Dermis microvascular lymphatic vessel endothelial cell (primary cell): ENCODE data around the gene HEATR3. TPM values are rescaled to one million over a fixed set of nuclear protein-coding genes. Genes with fewer than 3 reads are reported as not detected.
A peak's percentile ranks its signal among the peaks of the same experiment; 100 is the strongest.

ENCODE experiments used
- DNase-seq, 2 donors: peaks; one replicate each; pipeline versions ENCODE4 v3.0.0 to v3.0.0-alpha.2; 2010; ENCODE audit warnings: low read depth in 2 of 2
- total RNA-seq: library from RNA; depleted of rRNA; stranded (reverse); fragments of >200 nt; gene quantifications from 2 replicates; pipeline ENCODE4 v1.2.1, GENCODE V29; 2014

HEATR3 gene
- total RNA-seq, 1 donor from 2014 or later, result 26.2 TPM

DNA sequence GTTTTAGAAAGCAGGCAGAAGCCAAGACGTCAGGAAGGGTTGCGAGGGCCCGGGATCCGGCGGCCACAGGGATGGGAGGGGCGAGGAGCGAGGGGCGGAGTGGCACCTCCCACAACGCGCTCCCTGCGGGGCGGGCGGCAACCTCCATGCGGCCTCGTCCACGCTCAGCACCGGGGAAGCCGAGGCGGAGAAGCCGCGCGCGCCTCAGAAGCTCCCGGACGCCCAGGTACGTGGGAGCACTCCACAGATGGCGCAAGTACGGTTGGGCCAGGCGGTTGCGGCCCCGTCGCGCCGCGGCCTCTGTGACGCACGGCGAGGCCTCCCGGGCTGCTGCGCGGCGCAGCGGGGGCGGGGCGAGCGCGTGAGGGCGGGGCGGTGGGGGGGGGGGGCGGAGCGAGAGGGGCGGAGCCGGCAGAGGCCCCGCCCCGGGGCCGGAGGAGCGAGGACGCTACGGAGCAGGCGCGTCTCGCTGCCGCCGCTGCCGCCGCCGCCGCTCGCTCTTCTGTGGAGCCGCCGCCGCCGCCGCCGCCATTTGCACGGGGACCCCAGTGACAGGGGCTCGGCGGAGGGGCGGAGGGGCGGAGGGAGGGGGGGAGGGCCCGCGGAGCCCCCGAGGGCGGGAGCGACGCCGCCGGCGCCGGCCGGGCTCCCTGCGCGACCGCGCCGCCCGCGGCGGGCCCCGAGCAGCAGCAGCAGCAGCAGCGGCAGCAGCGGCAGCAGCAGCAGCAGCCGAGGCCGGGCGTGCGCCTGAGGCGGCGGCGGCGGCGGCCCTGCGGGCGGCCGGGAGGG lies 87.2 kb downstream of the HEATR3 start, which contains the start of gene TENT4B:
Gene TENT4B (plus strand): TSS at position 500 of the 789 bp plus-strand sequence. CDS start 316 bp downstream, outside the sequence.
- peak; percentile 26 to 81 for DNase-seq

DNA sequence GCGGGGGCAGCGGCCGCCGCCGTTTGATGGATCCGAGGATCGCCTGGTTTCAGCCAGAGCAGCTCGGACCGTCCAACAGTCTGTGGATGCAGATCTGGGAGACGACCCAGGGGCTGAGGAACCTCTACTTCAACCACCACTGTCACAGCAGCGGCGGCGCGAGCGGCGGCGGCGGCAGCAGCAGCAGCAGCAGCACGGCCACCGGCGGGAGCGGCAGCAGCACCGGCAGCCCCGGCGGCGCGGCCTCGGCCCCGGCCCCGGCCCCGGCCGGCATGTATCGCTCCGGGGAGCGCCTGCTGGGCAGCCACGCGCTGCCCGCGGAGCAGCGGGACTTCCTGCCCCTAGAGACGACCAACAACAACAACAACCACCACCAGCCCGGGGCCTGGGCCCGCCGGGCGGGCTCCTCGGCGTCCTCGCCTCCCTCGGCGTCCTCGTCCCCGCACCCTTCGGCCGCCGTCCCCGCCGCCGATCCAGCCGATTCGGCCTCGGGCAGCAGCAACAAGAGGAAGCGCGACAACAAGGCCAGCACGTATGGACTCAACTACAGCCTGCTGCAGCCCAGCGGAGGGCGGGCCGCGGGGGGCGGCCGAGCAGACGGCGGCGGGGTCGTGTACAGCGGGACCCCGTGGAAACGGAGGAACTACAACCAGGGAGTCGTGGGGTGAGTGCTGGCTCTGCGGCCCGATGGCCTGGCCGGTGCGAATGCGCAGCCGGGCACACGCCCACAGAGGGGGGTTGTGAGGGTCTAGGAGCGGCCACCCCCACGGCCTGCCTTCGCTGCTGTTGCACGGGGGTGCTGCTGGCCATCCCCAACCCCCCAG lies 88.0 kb downstream of the HEATR3 start:
- DNase-seq, result peak in 1 of 2 donors; percentile 43

DNA sequence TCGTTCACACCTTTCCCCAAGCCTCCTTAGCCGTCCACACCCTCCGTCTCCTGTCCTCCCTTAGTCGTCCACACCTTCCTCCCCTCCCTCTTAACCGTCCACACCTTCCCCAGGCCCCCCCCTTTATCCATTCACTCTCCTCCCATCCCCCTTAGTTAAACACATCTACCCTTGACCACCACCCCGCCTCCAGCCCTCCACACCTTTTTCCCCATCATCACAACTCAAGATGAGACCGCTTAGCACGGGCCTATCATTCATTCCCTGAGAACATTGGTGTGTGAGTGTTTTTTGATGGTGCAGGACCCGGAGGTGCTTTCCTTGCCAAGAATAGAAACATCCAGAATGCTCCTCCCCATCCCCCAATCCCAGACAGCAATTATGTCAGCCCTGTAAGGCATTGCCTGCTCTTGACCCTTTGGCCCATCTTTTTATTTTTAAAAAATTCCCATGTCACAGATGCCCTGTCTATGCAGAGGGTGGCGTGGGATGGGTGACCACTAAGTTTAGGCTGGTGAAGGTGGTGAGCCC lies 88.7 kb downstream of the HEATR3 start:
- DNase-seq, result peak in 1 of 2 donors; percentile 39

DNA sequence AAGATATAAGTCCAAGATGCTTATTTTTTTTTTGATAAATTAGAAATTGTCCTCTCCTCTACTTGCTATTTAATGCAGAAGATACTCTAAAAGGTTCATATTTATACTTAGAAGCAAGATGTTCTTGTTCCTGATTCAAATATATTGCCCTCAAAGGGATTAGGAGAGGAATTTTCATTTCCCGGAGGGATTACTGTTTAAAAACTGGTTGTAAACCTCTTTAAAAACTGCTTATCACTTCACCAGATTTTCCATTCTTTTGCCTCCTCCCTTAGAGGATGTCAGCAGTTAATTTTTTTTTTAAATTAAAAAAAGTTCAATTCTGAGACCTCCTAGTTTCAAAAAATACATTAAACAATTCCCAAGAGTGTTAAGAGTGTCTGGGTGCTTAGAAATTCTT lies 90.2 kb downstream of the HEATR3 start:
- no peak for DNase-seq

Other genes starting within 250 kb of the HEATR3 start
- gene ZNF423, start 209.9 kb upstream of the HEATR3 start, total RNA-seq, result 3.9 and 7.7 TPM in 2 replicates
- gene CNEP1R1, start 40.7 kb upstream of the HEATR3 start, total RNA-seq, result 21.8 and 24.5 TPM in 2 replicates
- gene TENT4B, start 87.3 kb downstream of the HEATR3 start, total RNA-seq, result 6.5 and 6.7 TPM in 2 replicates
- 2.8 and 8.5 TPM in 2 replicates for gene ADCY7, start 200.6 kb downstream of the HEATR3 start, total RNA-seq